Activated CD4-positive, alpha-beta T cell treated with anti-CD3 and anti-CD28 coated beads for 24 hours (primary cell): Measurements from ENCODE around the gene INPP5F.
"Not testable (repeated sequence)": the region's sequence is repeated elsewhere in the genome, so short reads cannot be mapped to it uniquely, and the experiment has no call there.

ENCODE experiments used
- DNase-seq, 2 donors: peaks; one replicate each; pipeline ENCODE4 v3.0.0-alpha.2; 2020; ENCODE audit warnings: low read depth in 2 of 2

INPP5F gene

GRCh38 chr10:119705434-119705831 lies 20.4 kb upstream of the INPP5F start:
- DNase-seq: no peak

GRCh38 chr10:119706521-119707278 lies 19.1 kb upstream of the INPP5F start:
- DNase-seq: no peak

DNA sequence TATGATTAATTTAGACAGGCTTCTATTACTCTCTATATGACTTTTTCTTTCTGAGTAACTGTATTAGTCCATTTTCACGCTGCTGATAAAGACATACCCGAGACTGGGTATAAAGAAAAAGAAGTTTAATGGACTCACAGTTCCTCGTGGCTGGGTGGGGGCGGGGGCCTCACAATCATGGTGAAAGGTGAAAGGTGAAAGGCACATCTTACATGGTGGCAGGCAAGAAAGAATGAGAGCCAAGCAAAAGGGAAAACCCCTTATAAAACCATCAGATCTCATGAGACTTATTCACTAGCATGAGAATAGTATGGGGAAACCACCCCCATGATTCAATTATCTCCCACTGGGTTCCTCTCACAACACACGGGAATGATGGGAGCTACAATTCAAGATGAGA lies 18.5 kb upstream of the INPP5F start:
- DNase-seq: not testable (repeated sequence)

DNA sequence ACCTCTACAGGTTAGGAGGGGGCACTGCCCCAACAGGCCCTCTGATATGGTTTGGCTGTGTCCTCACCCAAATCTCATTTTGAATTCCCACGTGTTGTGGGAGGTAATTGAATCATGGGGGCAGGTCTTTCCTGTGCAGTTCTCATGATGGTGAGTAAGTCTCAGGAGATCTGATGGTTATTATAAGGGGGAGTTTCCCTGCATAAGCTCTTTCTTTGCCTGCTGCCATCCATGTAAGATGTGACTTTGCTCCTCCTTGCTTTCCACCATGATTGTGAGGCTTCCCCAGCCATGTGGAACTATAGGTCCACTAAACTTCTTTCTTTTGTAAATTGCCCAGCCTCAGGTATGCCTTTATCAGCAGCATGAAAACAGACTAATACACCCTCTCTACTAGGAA lies 14.9 kb upstream of the INPP5F start:
- not testable (repeated sequence) for DNase-seq

DNA sequence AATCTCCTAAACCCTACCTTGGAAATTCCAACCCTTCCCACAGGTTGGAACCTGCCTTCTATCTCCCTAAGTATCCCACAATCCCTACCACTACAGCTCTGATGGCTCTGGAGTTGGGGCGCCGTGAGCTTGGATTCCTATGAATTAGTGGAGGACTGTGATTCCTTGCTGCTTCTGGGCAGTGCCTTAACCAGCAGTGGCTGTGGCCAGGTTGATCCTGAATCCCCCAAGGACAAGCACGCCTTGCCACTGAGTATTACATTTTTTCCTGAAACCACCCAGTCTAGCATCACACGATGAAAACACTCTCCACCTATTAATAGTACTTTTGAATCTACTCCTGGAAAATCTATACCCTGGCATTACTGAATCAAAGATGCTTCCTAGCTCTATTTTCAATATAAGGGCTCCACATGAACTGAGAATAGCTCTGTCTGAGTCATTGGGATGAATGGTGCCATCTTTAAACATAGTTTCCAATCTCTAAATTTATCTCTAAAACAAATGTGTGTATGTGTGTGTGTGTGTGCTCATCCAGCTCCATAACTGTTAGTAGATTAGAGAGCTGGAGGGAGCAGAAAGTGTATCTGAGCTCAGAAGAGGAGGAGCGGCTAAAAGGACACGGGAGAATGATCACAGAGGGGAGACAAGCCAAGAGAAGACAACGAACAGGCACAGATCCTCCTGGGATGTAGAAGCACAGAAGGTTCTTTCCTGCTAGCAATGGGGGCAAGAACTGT lies 11.9 kb upstream of the INPP5F start:
- DNase-seq: no peak

GRCh38 chr10:119714484-119714816 lies 11.4 kb upstream of the INPP5F start:
- DNase-seq: no peak

DNA sequence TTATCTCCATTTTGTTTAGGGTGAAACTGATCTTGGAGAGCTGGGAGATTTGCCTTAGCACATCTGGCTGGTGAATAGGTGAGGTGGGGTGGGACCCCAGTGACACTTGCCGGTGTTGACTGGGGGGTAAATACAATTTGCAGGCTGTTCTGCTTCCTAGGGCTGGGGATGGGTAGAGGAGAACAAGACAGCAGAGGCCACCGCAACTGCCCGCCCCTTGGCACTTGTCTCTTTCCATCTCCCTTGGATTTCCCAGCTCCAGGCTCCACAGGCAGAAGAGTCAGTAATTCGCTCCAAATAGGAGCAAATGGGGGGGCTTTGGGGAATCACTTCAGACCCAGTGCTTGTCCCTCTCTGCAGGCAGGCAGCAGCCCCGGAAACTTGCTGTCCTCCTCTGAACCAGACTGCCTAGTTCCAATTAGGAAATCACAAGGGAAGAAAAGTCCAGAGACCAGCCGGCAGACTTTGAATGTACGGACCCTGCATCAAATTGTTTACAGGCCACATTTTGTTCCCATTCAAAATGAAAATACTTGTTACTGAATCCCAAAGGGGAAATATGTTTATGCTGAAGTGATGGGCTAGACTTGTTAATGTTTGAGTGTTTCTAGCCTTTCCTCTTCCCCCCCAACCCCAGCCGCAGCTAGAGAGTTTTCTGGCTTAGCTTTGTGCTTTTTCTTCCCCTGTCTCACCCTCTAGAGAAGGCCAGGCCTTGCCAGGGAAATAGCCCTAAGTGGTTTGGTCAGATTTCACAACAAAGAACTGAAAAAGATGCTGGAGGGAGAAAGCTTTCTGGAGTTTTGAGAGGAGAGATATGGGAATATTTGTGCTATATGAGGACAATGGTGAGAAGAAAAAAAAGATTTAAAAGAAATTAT lies 10.0 kb upstream of the INPP5F start:
- no peak for DNase-seq

GRCh38 chr10:119723161-119723560 lies 2.7 kb upstream of the INPP5F start:
- DNase-seq: no peak

DNA sequence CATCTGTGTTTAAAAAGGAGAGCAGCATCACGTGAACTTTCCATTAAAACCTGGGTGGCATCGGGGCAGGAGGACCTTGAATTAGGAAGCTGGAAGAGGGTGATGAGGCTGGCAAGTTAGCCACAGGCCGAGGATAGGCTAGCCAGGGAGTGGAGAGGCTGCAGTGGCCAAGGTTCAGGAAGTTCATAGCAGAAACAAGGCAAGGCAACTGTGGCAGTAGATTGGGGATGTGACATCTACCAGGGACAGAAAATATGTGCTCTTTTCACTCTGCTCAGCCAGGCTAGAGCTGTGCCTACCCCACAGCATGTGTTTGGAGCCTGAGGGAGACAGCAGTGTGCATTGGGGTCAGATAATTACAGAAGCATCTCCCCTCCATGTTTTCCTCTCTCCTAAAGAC lies 2.2 kb upstream of the INPP5F start:
- DNase-seq: no peak

GRCh38 chr10:119724593-119725516 lies 995 bp upstream of the INPP5F start:
- DNase-seq: no peak

GRCh38 chr10:119725517-119725827 lies 378 bp upstream of the INPP5F start:
- DNase-seq: no peak

DNA sequence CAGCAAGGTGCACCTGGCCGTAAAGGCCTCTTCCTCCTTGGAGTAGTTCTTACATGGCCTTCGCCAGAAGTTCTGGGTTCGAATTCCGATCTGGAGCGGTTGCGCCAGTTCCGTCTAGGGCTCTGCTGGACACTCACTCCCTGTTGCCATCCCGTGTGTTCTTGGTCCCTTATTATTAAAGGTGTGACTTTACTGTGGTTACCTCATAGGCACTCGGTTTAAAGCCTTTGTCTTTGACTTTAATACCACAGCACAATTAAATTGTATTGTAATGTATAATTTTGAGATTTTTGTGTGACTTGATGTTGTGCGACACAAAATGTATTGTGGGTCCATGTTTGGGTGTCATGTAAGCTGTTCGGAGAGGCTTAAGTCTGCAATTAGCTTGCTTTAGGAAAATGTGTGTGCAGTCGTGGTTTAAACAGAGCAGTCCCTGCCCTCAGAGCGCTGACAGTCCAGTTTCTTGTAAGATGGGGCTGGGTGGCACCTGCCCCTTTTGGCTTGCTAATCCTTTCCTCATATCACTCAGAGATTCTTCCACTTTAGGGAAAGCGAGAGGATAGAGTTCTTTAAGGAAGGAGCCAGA lies 919 bp downstream of the INPP5F start:
- DNase-seq: no peak

DNA sequence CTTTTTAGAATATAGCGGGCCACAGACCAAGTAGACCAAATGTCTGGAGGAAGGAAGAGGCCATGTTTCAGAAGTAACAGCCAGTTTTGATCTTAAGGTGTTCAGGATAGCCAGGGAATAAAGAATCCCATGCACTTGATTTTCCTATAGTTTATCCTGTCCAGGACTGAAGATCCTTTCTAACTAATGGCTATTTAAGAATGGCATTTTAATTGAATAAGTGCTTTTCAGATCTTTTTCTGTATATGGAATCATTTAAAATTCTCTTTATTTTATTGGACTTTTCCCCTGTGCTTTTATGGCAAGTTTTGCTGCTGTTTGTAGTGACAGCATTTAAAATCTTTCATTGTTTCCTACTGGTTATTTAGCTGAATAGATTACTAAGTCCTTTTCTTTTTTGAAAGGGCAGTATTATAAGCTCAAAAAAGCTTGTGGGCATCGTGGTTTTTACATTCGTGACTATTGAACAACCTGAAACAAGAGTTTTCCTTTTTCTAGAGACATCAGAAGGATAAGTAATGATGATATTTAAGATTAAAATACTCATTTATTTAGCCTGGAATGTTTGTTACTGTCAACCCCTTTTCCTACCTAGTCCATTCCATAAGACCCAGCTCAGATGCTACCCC lies 2.4 kb downstream of the INPP5F start:
- no peak for DNase-seq

- DNase-seq: no peak
Measured at GRCh38 chr10:119734396-119735332, 8.8 kb downstream of the INPP5F start.

DNA sequence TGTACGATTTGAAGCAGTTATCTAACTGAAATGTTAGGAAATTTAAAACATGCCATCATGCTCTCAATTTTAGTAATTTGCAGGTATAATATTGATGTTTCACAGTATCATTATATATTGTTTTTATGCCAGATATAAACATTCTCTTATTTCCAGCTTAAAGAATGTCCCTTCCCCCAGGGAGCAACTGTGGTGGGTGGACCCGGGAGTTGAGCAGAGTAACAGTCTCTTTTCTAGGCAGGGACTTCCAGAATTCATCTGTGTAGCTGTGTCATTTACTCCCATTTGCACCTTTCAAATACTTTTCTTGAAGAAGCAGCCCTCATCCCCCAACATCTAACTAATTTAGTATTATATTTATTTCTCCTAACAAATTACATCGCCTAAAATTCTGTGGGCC lies 9.6 kb downstream of the INPP5F start:
- DNase-seq: no peak

DNA sequence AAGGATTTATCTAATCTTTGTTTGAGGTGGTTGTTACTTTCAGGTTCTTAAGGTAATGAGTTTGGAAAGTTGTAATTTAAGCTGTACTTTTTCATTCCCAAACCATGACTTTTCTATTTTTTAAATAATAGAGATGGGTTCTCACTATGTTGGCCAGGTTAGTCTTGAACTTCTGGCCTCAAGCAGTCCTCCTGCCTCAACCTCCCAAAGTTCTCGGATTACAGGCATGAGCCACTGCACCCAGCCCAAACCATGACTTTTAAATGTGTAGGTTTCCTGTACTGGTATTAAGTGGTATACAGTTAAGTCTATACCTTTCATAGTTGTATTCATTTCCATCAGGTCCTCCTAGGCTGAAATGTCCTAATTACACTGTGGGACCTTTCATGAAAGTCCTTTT lies 10.4 kb downstream of the INPP5F start:
- no peak for DNase-seq

- no peak for DNase-seq
Measured at GRCh38 chr10:119737039-119737663, 11.3 kb downstream of the INPP5F start.

DNA sequence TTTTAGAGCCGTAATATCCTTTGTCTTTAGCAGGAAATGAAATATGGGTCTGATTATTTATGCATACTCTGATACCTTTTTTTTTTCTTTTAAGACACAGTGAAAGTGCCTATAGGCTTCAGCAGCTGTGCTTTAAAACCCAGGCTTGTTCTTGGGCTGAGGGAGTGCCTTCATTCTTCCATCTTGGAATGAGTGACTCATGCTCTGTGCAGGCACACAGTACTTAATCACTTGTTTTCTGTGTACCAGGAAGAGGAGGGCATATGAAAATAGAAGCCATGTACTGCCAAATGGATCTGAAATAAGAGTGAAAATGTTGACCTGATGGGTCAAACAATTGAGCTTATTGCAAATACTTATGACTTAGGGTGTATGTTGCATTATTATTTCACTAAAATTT lies 12.0 kb downstream of the INPP5F start:
- no peak for DNase-seq

DNA sequence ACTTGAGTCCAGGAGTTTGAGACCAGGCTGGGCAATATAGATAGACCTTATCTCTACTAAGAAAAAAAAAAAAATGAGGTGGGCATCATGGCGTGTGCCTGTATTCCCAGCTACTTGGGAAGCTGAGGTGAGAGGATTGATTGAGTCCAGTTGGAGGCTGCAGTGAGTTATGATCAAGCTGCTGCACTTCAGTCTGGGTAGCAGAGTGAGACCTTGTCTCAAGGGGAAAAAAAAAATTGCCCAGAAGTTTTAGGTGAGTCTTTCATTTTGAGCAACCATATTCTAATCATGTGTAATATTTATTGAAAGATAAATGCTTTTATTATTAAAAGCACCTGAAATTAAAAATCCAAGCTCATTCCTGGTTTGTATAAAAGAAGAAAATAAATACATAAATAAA lies 13.1 kb downstream of the INPP5F start:
- DNase-seq: no peak
